Lower leg skin (tissue), 4 donors: Measurements from ENCODE around the gene SPNS2. TPM values are rescaled to one million over a fixed set of nuclear protein-coding genes. Genes with fewer than 3 reads are reported as not detected.

Experiments used
- DNase-seq, 2 donors: peaks; one replicate each; pipeline ENCODE4 v3.0.0-alpha.2; 2019; ENCODE audit warnings: low spot score in 2 of 2
- H3K4me3 ChIP-seq: fragments of 200-600 bp; sonication (generic); 2 replicates; pipeline ENCODE4 v1.5.1; 2017; ENCODE audit warnings: mild to moderate bottlenecking, low read depth; ENCODE audit not compliant: poor library complexity, severe bottlenecking
- POLR2A ChIP-seq, 2 donors: fragments of 450-650 bp; IDR thresholded peaks; one replicate each; pipeline ENCODE4 v1.6.1; 2016 to 2017; ENCODE audit warnings: antibody characterized with exemption in 2 of 2, mild to moderate bottlenecking in 1 of 2, moderate library complexity in 1 of 2
- WGBS, 2 donors: methylation state at CpG; one replicate each; pipeline ENCODE4 v1.1.5; 2018; 5-methylcytosine and 5-hydroxymethylcytosine counted together
- intact Hi-C: fragments of 100-400 bp; cut with DNase I; formaldehyde crosslinking; loops from one replicate; pipeline ENCODE4 v1.15.0; 2023; ENCODE audit warnings: low total_unique reads
- total RNA-seq, 4 donors: library from RNA; depleted of rRNA; stranded (reverse); fragments of >200 nt; gene quantifications; one replicate each; pipeline ENCODE4 v1.1.0, GENCODE V29; 2016
- TF ChIP-seq, protein P1 (sequence below), 3 donors: fragments of 450-650 bp; IDR thresholded peaks; one replicate each; pipeline ENCODE4 v1.5.1; 2016; ENCODE audit warnings: antibody characterized with exemption in 3 of 3, mild to moderate bottlenecking in 3 of 3, moderate library complexity in 2 of 3

SPNS2 gene
- total RNA-seq, 4 donors from 2014 or later: 74.9 to 132 (median 87.5) TPM

DNA sequence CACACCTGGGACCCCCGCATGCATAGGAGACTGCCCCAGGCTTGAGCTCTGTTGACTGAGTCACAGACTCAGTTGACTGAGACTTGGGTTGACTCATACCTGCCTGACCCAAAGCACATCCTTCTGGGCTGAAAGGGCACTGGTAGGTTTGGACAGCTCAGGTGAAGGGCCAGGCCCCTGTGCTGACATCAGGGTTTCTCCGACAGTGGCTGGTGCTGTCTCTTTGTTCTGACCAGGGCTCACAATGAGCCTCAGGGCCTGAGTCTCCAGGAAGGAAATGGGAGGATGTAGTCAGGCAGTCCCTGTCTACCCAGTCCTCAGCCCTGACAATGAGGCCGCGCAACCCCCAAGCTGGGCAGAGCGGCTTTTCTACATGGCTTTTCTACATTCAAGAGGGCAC, 6.5 kb downstream of the SPNS2 start:
- DNase-seq: no peak
- H3K4me3 ChIP-seq: no peak overlapping the region
- TF ChIP-seq, protein P1, sequence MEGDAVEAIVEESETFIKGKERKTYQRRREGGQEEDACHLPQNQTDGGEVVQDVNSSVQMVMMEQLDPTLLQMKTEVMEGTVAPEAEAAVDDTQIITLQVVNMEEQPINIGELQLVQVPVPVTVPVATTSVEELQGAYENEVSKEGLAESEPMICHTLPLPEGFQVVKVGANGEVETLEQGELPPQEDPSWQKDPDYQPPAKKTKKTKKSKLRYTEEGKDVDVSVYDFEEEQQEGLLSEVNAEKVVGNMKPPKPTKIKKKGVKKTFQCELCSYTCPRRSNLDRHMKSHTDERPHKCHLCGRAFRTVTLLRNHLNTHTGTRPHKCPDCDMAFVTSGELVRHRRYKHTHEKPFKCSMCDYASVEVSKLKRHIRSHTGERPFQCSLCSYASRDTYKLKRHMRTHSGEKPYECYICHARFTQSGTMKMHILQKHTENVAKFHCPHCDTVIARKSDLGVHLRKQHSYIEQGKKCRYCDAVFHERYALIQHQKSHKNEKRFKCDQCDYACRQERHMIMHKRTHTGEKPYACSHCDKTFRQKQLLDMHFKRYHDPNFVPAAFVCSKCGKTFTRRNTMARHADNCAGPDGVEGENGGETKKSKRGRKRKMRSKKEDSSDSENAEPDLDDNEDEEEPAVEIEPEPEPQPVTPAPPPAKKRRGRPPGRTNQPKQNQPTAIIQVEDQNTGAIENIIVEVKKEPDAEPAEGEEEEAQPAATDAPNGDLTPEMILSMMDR (IDR thresholded peaks at IDR 0.05): no peak
- TF ChIP-seq POLR2A (IDR thresholded peaks at IDR 0.05): no peak
- 86 to 96% methylated on average over 5 of the region's 5 CpGs for WGBS, 2 donors
- intact Hi-C loops: no loop called here

DNA sequence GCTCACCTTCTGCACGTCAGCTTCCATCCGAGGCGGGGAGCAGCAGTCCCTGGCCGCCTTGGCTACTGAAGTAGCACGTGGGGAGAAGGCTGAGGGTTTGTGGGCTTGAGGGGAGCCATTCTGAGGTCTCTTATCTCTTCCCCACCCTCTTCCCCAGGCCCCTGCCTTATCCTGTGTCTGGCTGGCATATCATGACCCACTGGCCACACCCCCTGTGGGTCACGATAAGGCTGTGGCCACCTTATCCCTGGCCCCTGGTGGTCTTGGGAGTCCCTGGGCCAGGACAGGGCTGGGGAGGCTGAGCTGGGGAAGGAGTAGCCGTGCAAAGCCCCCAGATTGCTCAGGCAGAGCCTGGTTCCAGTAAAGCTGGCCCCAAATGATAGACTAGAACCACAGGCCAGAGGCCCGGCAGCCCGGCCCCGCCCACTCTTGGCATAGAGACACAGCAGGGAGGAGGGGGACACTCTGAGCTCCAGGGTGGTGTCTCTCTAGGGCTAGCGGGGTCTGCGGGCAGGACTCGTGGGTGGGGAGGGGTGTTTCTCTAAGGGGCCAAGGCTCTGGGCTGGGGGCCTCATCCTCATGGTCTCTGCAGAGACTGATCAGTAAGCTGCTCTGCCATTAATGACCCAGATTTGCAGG, 7.6 kb downstream of the SPNS2 start:
- no peak overlapping the region for H3K4me3 ChIP-seq
- 62 to 78% methylated on average over 9 to 13 of the region's 13 CpGs for WGBS, 2 donors
- no peak for TF ChIP-seq POLR2A (IDR thresholded peaks at IDR 0.05)
- TF ChIP-seq, protein P1 (IDR thresholded peaks at IDR 0.05): no peak
- intact Hi-C loops: no loop called here
- DNase-seq: no peak

DNA sequence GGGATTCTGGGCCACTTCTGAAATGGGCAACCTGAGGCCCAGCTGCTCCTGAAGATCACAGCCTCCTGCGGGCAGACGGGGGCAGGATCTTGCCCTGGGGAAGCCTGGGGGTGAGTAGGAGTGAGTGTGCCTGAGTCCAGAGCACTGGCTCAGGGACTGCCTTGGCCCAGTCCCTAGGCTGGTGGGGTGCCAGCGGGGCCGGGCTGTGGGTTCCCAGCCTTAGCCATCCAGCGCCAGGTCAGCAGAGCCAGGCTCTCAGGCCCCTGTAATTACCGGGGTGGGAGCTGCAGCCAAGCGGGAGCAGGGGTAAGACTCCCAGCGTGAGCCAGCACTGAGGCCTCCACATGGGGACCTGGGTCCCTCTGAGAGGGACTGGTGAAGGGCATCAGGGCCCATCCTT, 8.2 kb downstream of the SPNS2 start:
- TF ChIP-seq POLR2A (IDR thresholded peaks at IDR 0.05): no peak
- DNase-seq: no peak
- 78 to 87% methylated on average over 5 to 6 of the region's 8 CpGs for WGBS, 2 donors
- H3K4me3 ChIP-seq: no peak overlapping the region
- intact Hi-C loops: no loop called here

GRCh38 chr17:4507361-4508111, 8.9 kb downstream of the SPNS2 start:
- no peak for TF ChIP-seq POLR2A (IDR thresholded peaks at IDR 0.05)
- TF ChIP-seq, protein P1 (IDR thresholded peaks at IDR 0.05): no peak
- intact Hi-C loops: no loop called here
- DNase-seq: no peak
- H3K4me3 ChIP-seq: no peak overlapping the region
- WGBS, 2 donors: 71 to 81% methylated on average over 8 of the region's 8 CpGs

DNA sequence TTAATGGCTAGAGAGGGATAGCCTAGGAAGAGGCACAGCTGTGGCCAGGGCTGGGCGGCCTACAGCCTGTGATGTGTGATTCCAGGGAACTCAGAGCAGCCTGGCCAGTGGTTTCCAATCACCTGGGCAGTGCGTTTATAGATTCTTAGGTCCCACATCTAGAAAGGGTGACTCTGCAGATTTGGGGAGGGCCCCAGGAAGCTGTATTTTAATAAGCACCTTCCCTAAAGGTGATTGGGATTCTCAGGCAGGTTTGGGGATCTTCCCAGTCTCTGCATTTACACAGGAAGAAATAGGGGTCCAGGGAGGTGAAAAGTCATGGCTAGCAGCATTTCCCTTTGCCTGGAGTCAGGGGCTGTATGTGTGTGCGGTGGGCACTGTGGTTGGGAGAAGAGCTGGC, 9.5 kb downstream of the SPNS2 start:
- WGBS, 2 donors: 71 to 96% methylated on average over 3 of the region's 3 CpGs
- TF ChIP-seq, protein P1 (IDR thresholded peaks at IDR 0.05): no peak
- no peak for TF ChIP-seq POLR2A (IDR thresholded peaks at IDR 0.05)
- no peak overlapping the region for H3K4me3 ChIP-seq
- intact Hi-C loops: no loop called here
- DNase-seq: no peak

- intact Hi-C loops: no loop called here
- DNase-seq: no peak
- H3K4me3 ChIP-seq: no peak overlapping the region
- TF ChIP-seq, protein P1 (IDR thresholded peaks at IDR 0.05): no peak
- TF ChIP-seq POLR2A (IDR thresholded peaks at IDR 0.05): no peak
- 59 to 66% methylated on average over 8 of the region's 8 CpGs for WGBS, 2 donors
These were observed 10.7 kb downstream of the SPNS2 start for GRCh38 chr17:4509401-4509800.
